Skeletal muscle cell (primary cell): ENCODE measurements around the gene LNX1.
"Not testable (repeated sequence)": the region's sequence is repeated elsewhere in the genome, so short reads cannot be mapped to it uniquely, and the experiment has no call there.

Experiments
- DNase-seq: peaks from one replicate; pipeline ENCODE4 v3.0.0-alpha.2; 2010; ENCODE audit warnings: low read depth
- H3K4me3 ChIP-seq: 2 replicates; pipeline ENCODE4 v1.5.1; 2011; ENCODE audit warnings: low read depth, mild to moderate bottlenecking, control low read depth, low read length, moderate library complexity

LNX1 gene

DNA sequence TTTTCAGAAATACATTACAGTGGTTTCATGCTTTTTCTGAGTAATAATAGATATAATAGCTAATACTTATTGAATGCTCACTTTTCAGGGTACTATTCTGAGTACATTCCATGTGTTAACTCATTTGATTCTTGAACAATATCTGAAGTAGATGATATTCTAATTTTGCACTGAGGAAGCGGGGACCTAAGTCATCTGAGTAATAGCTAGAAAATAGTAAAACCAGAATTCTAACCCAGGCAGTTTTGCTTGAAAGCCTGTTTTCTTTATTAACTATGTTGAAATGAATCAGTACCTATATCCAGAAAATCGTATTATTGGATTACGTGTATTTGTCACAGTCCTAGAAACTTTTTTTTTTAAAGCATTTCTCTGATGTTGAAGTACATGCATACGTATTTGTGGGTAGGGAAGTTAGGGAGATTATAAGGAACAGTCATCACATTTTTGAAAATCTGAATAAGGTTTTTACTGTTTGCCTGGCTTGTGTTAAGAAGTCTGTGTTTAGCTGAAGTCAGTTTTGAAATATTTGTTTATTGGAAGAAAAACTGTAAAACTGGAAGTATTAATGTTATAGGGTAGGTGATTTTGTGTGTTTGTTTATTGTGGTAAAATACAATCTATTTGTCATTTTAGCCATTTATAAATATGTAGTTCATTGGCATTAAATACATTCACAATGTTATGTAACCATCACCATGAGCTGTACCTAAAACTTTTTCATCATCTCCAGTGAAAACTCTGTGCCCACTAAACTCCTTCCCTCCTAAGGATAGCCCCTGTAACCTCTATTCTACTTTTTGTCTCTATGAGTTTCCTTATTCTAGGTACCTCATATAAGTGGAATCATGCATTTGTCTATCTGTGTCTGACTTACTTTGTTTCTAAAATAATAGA, 158.5 kb downstream of the LNX1 start:
- no peak for DNase-seq
- H3K4me3 ChIP-seq, result no peak overlapping the region

DNA sequence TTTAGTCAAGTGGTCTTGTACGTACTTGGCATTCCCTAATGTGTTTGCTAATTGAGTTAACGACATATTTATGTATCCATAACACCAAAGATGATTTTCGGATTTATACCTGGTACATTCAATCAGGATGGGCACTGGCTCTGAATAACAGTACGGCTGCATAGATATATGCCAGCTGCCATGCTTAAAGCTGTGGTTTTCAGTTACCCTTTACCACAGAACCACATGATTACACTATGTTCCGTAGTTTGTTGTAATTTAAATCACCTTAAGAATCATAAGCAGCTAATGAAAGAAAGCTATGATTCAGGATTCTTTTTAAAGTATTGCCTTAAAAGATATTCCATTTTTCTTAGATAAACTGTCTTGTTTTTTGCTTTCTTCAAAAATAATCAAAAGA, 160.2 kb downstream of the LNX1 start:
- DNase-seq, result no peak
- H3K4me3 ChIP-seq, result no peak overlapping the region

DNA sequence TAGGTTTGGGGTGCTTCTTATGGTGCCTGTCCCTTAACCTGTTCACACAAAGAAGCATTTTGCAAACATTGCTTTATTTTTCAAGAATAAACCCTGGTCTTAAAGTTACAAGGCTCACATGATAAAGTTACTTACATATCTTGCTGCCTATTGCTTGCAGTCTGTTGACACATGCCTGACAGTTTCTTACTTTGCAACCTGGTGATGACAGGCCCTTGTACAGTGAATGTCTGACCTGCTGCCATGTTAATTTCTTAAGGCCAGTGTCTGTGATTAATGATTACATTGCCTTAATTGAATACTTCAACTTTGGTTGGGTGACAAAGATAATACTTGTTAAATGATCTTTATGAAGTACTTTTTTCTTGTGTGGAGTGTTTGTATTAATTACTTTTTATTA, 163.9 kb downstream of the LNX1 start:
- no peak for DNase-seq
- no peak overlapping the region for H3K4me3 ChIP-seq

DNA sequence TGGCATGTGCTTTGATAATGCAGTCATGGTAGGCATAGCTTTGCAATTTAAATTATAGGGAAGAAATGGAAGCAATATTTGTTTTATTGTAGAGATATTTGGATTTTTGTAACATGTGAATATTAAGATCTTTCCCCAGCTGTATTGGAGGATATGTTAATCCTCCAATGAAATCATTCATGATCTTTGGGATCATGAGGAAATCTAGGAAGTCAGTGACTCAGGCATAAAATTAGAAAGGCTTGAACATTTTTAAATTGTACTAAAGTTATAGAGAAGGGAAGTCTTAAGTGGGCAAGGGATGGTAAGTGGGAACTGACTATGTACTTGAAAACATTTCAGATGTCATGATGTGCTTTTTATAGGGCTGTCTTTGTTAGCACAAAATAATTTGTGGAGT, 167.0 kb downstream of the LNX1 start:
- DNase-seq, result no peak
- no peak overlapping the region for H3K4me3 ChIP-seq

DNA sequence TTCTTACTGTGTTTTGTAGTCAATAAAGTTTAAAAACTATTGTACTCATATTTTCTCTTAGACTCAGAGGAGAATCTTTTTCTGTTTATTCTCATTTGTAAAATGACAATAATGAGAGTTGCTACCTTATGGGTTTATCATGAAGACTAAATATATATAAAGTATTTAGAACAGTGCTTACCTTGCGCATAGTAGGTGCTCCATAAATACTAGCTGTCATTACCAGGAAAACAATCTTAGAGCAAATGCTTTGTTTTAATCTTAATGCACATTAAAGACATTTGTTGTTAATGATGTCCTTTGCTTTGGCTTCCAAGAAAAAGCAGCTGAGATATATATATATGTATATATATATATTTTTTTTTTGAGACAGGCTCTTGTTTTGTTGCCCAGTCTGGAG, 168.9 kb downstream of the LNX1 start:
- no peak for DNase-seq
- no peak overlapping the region for H3K4me3 ChIP-seq

DNA sequence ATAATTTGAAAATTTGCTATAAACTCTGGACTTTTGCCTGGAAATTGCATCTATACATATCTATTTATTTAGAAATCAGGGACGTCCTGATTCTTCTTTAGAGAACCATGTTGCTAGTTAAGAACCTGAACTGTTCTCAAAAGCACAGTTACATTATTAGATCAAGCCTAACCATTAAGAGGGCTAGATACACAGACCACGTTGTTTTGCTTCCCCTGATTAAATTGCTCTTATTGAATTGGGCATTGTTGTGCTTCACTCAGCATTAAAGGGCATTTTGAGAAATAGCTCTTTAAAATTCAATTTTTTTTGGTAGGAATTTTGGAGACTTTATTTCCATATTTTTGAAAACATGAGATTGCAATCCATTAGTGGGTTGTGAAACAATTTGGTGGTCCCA, 169.5 kb downstream of the LNX1 start:
- no peak overlapping the region for H3K4me3 ChIP-seq

DNA sequence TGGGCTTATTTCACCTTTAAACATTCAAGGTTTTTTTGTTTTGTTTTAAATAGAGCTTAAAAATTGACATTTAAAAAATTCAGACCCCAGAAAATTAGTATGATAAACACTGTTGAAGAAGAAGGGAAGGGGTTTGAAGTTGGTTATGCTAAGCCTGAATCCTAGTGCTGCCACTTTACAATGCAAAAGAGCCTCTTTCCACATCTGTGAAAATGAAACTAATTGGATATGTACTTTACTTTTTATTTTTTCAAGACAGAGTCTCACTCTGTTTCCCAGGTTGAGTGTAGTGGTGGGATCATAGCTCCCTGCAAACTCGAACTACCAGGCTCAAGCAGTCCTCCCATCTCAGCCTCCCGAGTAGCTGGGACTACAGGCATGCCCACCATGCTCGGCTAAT, 172.1 kb downstream of the LNX1 start:
- DNase-seq, result no peak
- H3K4me3 ChIP-seq, result no peak overlapping the region

More for the DNA sequence above, 169.5 kb downstream of the LNX1 start:
- no peak for DNase-seq

DNA sequence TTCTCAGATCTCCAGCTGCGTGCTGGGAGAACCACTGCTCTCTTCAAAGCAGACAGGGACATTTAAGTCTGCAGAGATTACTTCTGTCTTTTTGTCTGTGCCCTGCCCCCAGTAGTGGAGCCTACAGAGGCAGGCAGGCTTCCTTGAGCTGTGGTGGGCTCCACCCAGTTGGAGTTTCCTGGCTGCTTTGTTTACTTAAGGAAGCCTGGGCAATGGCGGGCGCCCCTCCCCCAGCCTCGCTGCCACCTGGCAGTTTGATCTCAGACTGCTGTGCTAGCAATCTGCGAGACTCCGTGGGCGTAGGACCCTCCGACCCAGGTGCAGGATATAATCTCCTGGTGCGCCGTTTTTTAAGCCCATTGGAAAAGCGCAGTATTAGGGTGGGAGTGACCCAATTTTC, 181.8 kb downstream of the LNX1 start:
- not testable (repeated sequence) for DNase-seq, H3K4me3 ChIP-seq
